HG03432 (cell line): ENCODE data around the gene STXBP1.

Experiments used
- ATAC-seq: cut with Tn5 transposase; IDR thresholded peaks from one replicate; pipeline ENCODE4 v1.9.1; 2021; ENCODE audit warnings: mild to moderate bottlenecking, moderate library complexity; ENCODE audit not compliant: unreplicated experiment

The STXBP1 gene

GRCh38 chr9:127686461-127687393 lies 74.7 kb downstream of the STXBP1 start:
- no peak for ATAC-seq

GRCh38 chr9:127689329-127690000 lies 77.4 kb downstream of the STXBP1 start:
- ATAC-seq = no peak

GRCh38 chr9:127690735-127691134 lies 78.7 kb downstream of the STXBP1 start:
- ATAC-seq = no peak

GRCh38 chr9:127692071-127692470 lies 80.0 kb downstream of the STXBP1 start:
- ATAC-seq = no peak

GRCh38 chr9:127693143-127693542 lies 81.1 kb downstream of the STXBP1 start:
- ATAC-seq = no peak

GRCh38 chr9:127693697-127694096 lies 81.6 kb downstream of the STXBP1 start:
- ATAC-seq = no peak

- ATAC-seq = no peak
Observed at GRCh38 chr9:127694890-127695720, 83.0 kb downstream of the STXBP1 start.

- ATAC-seq = no peak
Observed at GRCh38 chr9:127697575-127697974, 85.5 kb downstream of the STXBP1 start.

GRCh38 chr9:127698386-127698785 lies 86.3 kb downstream of the STXBP1 start:
- ATAC-seq = no peak

GRCh38 chr9:127698985-127699670 lies 87.1 kb downstream of the STXBP1 start:
- peak; percentile 90 for ATAC-seq

- ATAC-seq = no peak
Observed at GRCh38 chr9:127700140-127700539, 88.1 kb downstream of the STXBP1 start.

- no peak for ATAC-seq
Observed at GRCh38 chr9:127700594-127701255, 88.6 kb downstream of the STXBP1 start.

GRCh38 chr9:127703289-127703946 lies 91.3 kb downstream of the STXBP1 start:
- no peak for ATAC-seq

GRCh38 chr9:127705577-127706379 lies 93.7 kb downstream of the STXBP1 start:
- ATAC-seq = no peak

- ATAC-seq = no peak
Observed at GRCh38 chr9:127706836-127707241, 94.8 kb downstream of the STXBP1 start, which contains the start of gene CFAP157. Gene CFAP157 (plus strand): TSS chr9:127706988. CDS start chr9:127707032, 44 bp downstream.

- ATAC-seq = no peak
Observed at GRCh38 chr9:127707766-127708165, 95.7 kb downstream of the STXBP1 start.

- ATAC-seq = no peak
Observed at GRCh38 chr9:127708952-127709587, 97.0 kb downstream of the STXBP1 start.

GRCh38 chr9:127710204-127710783 lies 98.2 kb downstream of the STXBP1 start:
- no peak for ATAC-seq
